B cell (primary cell): ENCODE results near the gene TMEM18. TPM values are rescaled to one million over a fixed set of nuclear protein-coding genes. Genes with fewer than 3 reads are reported as not detected.

Experiments used
- ATAC-seq: fragments of 200-7000 bp; cut with Tn5 transposase; one replicate; pipeline ENCODE4 v1.10.0; 2021; ENCODE audit warnings: low read depth, mild to moderate bottlenecking, moderate number of reproducible peaks, moderate library complexity
- CTCF ChIA-PET: fragments of 350-600 bp; sonication (Branson Sonifier 250); formaldehyde crosslinking; loops from one replicate; lab custom pipeline; 2021; ENCODE audit warnings: antibody characterized with exemption, inconsistent platforms; lab: Charles Lee
- POLR2A ChIA-PET: fragments of 350-600 bp; sonication (Branson Sonifier 250); formaldehyde crosslinking; loops from one replicate; lab custom pipeline; 2021; ENCODE audit warnings: antibody characterized with exemption; lab: Charles Lee
- DNase-seq: peaks from one replicate; pipeline ENCODE4 v3.0.0; 2013
- H2AFZ ChIP-seq: 2 replicates; pipeline ENCODE4 v1.6.1; 2012; ENCODE audit warnings: mild to moderate bottlenecking, low read depth, low read length; ENCODE audit not compliant: insufficient read depth, poor library complexity, severe bottlenecking
- H3K27ac ChIP-seq, 2 donors: 1 replicate in 1 of 2; 2 replicates in 1 of 2; pipeline ENCODE4 v1.5.1; 2012 to 2013; ENCODE audit warnings: low read length in 2 of 2, mild to moderate bottlenecking in 2 of 2, moderate library complexity in 1 of 2
- H3K27me3 ChIP-seq, 4 experiments: fragments of 200-600 bp in 1 of 4; sonication (generic) in 1 of 4; replicated peaks in 1 of 4; 1 replicate in 2 of 4; 2 replicates in 2 of 4; pipeline versions ENCODE4 v1.6.1 to v1.7.0; 2013 to 2016; ENCODE audit warnings: low read length in 3 of 4, mild to moderate bottlenecking in 2 of 4, mixed read lengths in 1 of 4, moderate library complexity in 1 of 4; ENCODE audit not compliant: insufficient read depth in 4 of 4, control insufficient read depth in 3 of 4; ENCODE audit errors: control extremely low read depth in 1 of 4
- H3K36me3 ChIP-seq, 2 experiments: replicated peaks in 1 of 2; 1 replicate in 1 of 2; 2 replicates in 1 of 2; pipeline versions ENCODE4 v1.6.1 to v1.7.1; 2013; ENCODE audit warnings: low read length in 1 of 2; ENCODE audit not compliant: insufficient read depth in 2 of 2, control insufficient read depth in 1 of 2; ENCODE audit errors: control extremely low read depth in 1 of 2, extremely low read depth in 1 of 2
- H3K4me1 ChIP-seq, 2 donors: fragments of 200-600 bp in 1 of 2; sonication (generic) in 1 of 2; 1 replicate in 1 of 2; 2 replicates in 1 of 2; pipeline versions ENCODE4 v1.5.1 to v1.6.1; 2013 to 2017; ENCODE audit warnings: low read length in 2 of 2; ENCODE audit not compliant: control insufficient read depth in 2 of 2, insufficient read depth in 2 of 2
- H3K4me2 ChIP-seq: replicated peaks from 2 replicates; pipeline ENCODE3; 2012; ENCODE audit warnings: mild to moderate bottlenecking, low read depth, low read length; ENCODE audit not compliant: poor library complexity, severe bottlenecking
- H3K4me3 ChIP-seq, 5 experiments: fragments of 200-600 bp in 1 of 5; sonication (generic) in 1 of 5; 1 replicate in 3 of 5; 2 replicates in 2 of 5; pipeline versions ENCODE4 v1.5.1 to v1.7.0; 2011 to 2016; ENCODE audit warnings: low read length in 4 of 5, mild to moderate bottlenecking in 4 of 5, low read depth in 2 of 5, control low read depth in 1 of 5, moderate library complexity in 1 of 5; ENCODE audit not compliant: insufficient read depth in 1 of 5; ENCODE audit errors: control extremely low read depth in 1 of 5, extremely low read depth in 1 of 5
- H3K79me2 ChIP-seq: fragments of 200-600 bp; sonication (generic); one replicate; pipeline ENCODE4 v1.6.0; 2016; ENCODE audit warnings: low read length; ENCODE audit not compliant: control insufficient read depth, insufficient read depth
- H3K9ac ChIP-seq: fragments of 200-600 bp; sonication (generic); 2 replicates; pipeline ENCODE4 v1.6.1; 2017; ENCODE audit warnings: mild to moderate bottlenecking, low read length, moderate library complexity
- H3K9me3 ChIP-seq, 3 donors: one replicate each; pipeline versions ENCODE4 v1.6.1 to v1.7.1; 2013; ENCODE audit warnings: low read length in 2 of 3; ENCODE audit not compliant: control insufficient read depth in 2 of 3, insufficient read depth in 1 of 3; ENCODE audit errors: control extremely low read depth in 1 of 3
- H4K20me1 ChIP-seq: 2 replicates; pipeline ENCODE4 v1.6.0; 2012; ENCODE audit warnings: mild to moderate bottlenecking, low read length; ENCODE audit not compliant: insufficient read depth, control insufficient read depth, poor library complexity, severe bottlenecking
- H3K27ac Mint-ChIP-seq: one replicate; pipeline ENCODE4 v1.8.0; 2021; ENCODE audit warnings: mixed read lengths
- H3K27me3 Mint-ChIP-seq: one replicate; pipeline ENCODE4 v1.8.0; 2021; ENCODE audit warnings: mixed read lengths
- H3K4me1 Mint-ChIP-seq: one replicate; pipeline ENCODE4 v1.8.0; 2021; ENCODE audit warnings: mixed read lengths
- H3K4me3 Mint-ChIP-seq: one replicate; pipeline ENCODE4 v1.8.0; 2021; ENCODE audit warnings: mixed read lengths
- H3K9me3 Mint-ChIP-seq: one replicate; pipeline ENCODE4 v1.8.0; 2022; ENCODE audit warnings: mixed read lengths; ENCODE audit not compliant: insufficient read depth
- EZH2 ChIP-seq: IDR thresholded peaks from 2 replicates; pipeline ENCODE4 v1.6.1; 2012; ENCODE audit warnings: borderline replicate concordance, low read depth, mild to moderate bottlenecking, moderate library complexity, low read length; ENCODE audit not compliant: insufficient read depth, poor library complexity, severe bottlenecking
- WGBS: methylation state at CpG from one replicate; pipeline ENCODE4 v1.1.5; 2013; ENCODE audit warnings: missing lambda C conversion rate; ENCODE audit not compliant: insufficient coverage; 5-methylcytosine and 5-hydroxymethylcytosine counted together
- intact Hi-C: fragments of 100-400 bp; cut with micrococcal nuclease; formaldehyde crosslinking; loops from one replicate; pipeline ENCODE4 v1.10.0; 2022
- polyA plus RNA-seq: library from polyadenylated mRNA; depleted of rRNA; stranded (reverse); fragments of >200 nt; gene quantifications from 2 replicates; pipeline ENCODE4 v1.2.3, GENCODE V29; 2012
- total RNA-seq, 2 donors: library from RNA; stranded (reverse); fragments of 120-200 nt in 1 of 2; gene quantifications; 1 replicate in 1 of 2; 2 replicates in 1 of 2; pipeline versions ENCODE4 v1.2.3 to v1.2.4, GENCODE V29; 2013 to 2022
- TF ChIP-seq, protein P1 (sequence below): fragments of 200-600 bp; IDR thresholded peaks from one replicate; pipeline ENCODE4 v1.8.0; 2022; ENCODE audit warnings: antibody characterized with exemption, mild to moderate bottlenecking

The TMEM18 gene
- total and polyA plus RNA-seq, 2 donors (not counting 1 experiment from before 2014, with no cell fraction given), result 14.4 to 38.5 TPM

DNA sequence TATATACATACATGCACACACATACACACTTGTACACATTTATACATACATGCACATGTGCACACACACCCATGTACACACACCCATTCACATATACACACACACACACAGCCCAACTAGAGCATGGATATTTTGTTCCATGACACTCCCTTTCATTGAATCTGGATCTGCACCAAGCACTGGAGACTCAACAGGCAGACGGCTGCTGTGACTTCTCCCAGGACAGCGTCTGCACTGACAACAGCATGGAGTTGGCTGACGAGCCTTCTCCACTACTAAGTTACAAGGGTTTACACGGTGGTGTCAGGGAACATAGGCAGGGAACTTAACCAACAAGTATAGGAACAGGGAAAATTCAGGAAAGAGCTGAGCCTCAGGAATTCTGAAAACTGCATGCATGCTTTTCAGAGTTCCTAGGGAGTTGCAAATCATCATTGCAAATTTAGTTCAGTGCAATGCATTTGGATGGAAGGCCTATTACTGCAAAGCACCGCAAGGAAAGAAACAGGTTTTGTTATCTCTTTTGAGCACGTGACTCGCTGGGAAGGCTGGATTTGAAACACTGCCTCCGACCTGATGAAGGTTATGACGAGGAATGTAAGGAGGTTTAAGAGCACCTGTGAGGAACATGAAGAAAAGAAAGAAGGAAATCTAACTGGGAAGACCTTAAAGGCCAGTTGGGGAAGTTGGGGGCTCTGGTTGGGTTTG, 35.9 kb downstream of the TMEM18 start:
- intact Hi-C loops, result no loop called here

DNA sequence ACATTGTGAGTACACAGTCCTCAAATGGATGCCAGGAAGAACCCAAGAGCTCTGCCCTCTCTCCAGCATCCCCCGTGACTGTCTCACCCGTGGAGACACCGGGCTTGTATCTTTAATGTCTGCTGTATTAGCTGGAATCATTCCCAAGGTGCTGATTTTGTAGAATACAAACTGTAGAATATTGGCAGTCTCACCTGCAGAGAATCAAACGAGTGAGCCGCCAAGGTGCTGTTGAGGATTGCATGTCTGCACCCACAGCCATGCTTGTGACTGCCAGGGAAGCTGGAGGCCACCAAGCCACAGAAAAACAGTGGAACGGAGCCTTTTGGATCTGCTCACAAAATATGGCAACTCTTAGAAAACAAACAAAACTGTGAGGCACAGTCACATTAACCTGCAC, 37.5 kb downstream of the TMEM18 start:
- no peaks in the 10 kb centered on the region for H3K36me3 ChIP-seq
- no peaks in the 10 kb centered on the region for H3K79me2 ChIP-seq
- peaks cover 0 to 9% (median 2%) of the 10 kb centered on the region in 4 experiments for H3K27me3 ChIP-seq
- CTCF ChIA-PET, result interaction anchor here (7.4 to 7.6 kb wide), 2 partner anchors 108 to 393 kb away, joined by 96 to 105 read pairs; no protein-coding TSS in a partner anchor
- intact Hi-C loops, result loop anchor here (10.0 kb wide), 1 partner anchor 175 kb away; no protein-coding TSS in a partner anchor
- H3K27ac Mint-ChIP-seq, result no peak overlapping the region
- H3K27me3 Mint-ChIP-seq, result peaks cover 13% of the 10 kb centered on the region
- no peak for DNase-seq
- no peak for ATAC-seq
- H2AFZ ChIP-seq, result no peak overlapping the region
- H3K9me3 Mint-ChIP-seq, result no peaks in the 10 kb centered on the region
- no peaks in the 10 kb centered on the region for H4K20me1 ChIP-seq
- no peak overlapping the region for H3K4me3 ChIP-seq
- POLR2A ChIA-PET, result no interaction called here
- WGBS, result 92% methylated on average over 4 of the region's 6 CpGs
- peaks cover 6% of the 10 kb centered on the region for H3K4me1 Mint-ChIP-seq
- TF ChIP-seq EZH2, result no peak
- TF ChIP-seq, protein P1, sequence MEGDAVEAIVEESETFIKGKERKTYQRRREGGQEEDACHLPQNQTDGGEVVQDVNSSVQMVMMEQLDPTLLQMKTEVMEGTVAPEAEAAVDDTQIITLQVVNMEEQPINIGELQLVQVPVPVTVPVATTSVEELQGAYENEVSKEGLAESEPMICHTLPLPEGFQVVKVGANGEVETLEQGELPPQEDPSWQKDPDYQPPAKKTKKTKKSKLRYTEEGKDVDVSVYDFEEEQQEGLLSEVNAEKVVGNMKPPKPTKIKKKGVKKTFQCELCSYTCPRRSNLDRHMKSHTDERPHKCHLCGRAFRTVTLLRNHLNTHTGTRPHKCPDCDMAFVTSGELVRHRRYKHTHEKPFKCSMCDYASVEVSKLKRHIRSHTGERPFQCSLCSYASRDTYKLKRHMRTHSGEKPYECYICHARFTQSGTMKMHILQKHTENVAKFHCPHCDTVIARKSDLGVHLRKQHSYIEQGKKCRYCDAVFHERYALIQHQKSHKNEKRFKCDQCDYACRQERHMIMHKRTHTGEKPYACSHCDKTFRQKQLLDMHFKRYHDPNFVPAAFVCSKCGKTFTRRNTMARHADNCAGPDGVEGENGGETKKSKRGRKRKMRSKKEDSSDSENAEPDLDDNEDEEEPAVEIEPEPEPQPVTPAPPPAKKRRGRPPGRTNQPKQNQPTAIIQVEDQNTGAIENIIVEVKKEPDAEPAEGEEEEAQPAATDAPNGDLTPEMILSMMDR, result no peak
- no peak overlapping the region for H3K9ac ChIP-seq
- H3K4me3 Mint-ChIP-seq, result no peak overlapping the region
- no peak overlapping the region for H3K4me2 ChIP-seq
- H3K27ac ChIP-seq, result no peak overlapping the region
- no peaks in the 10 kb centered on the region for H3K9me3 ChIP-seq
- peaks cover 7 to 8% of the 10 kb centered on the region in 2 donors for H3K4me1 ChIP-seq

More for the DNA sequence above, 35.9 kb downstream of the TMEM18 start:
- DNase-seq, result no peak
- H2AFZ ChIP-seq, result no peak overlapping the region
- no peaks in the 10 kb centered on the region for H3K9me3 ChIP-seq
- Mint-ChIP-seq H3K4me3 (no peak overlapping the region), H3K9me3 (no peaks in the 10 kb centered on the region), H3K4me1 (peaks cover 4% of the 10 kb centered on the region), H3K27ac (no peak overlapping the region), H3K27me3 (peaks cover 12% of the 10 kb centered on the region)
- no peak overlapping the region for H3K4me3 ChIP-seq
- POLR2A ChIA-PET, result no interaction called here
- H3K27me3 ChIP-seq, result peaks cover 0 to 8% (median 2%) of the 10 kb centered on the region in 4 experiments
- H3K36me3 ChIP-seq, result no peaks in the 10 kb centered on the region
- H3K79me2 ChIP-seq, result no peaks in the 10 kb centered on the region
- WGBS, result 85% methylated on average over 6 of the region's 9 CpGs
- H3K4me1 ChIP-seq, result peaks cover 7% of the 10 kb centered on the region in 2 donors
- no peak overlapping the region for H3K9ac ChIP-seq
- CTCF ChIA-PET, result interaction anchor here (0.5 kb wide), 1 partner anchor 27 kb away, joined by 3 read pairs; no protein-coding TSS in a partner anchor
- H3K4me2 ChIP-seq, result no peak overlapping the region
- ATAC-seq, result no peak
- TF ChIP-seq, protein P1, result no peak
- no peak overlapping the region for H3K27ac ChIP-seq
- H4K20me1 ChIP-seq, result no peaks in the 10 kb centered on the region
